ENCODE results near the gene ABCD1. TPM values are rescaled to one million over a fixed set of nuclear protein-coding genes. Genes with fewer than 3 reads are reported as not detected.
"Not testable (repeated sequence)": the region's sequence is repeated elsewhere in the genome, so short reads cannot be mapped to it uniquely, and the experiment has no call there.

The ABCD1 gene
- total RNA-seq, 1 donor from 2014 or later, result 27.2 TPM

DNA sequence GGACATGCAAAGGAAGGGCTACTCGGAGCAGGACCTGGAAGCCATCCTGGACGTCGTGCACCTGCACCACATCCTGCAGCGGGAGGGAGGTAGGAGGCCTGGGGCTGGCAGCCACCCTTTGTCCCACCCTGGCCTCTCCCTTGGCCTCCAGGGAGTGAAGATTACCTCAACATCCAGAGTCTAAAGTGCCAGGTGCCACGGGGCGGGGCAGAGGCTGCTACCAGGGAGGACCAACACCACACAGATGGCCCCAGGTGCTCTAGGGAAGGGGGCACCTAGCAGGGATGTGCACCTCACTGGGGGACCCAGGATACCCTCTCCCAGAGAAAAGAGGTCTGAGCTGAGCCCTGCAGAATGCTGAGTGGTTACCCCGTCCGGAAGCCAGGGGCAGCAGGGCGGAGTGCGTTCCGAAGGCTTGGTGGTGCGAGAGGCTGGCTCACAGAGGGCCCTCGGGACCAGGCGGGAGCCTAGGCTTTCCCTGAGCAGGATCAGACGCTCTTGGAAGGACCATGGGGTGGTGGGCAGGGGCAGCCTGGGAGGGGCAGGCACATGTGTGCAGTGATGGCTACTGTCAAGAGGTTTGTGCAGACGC is 16.1 kb downstream of the ABCD1 start:
- no peaks in the 10 kb centered on the region for H3K4me1 ChIP-seq (ENCODE audit: insufficient read depth, low read length)
- H2AFZ ChIP-seq (ENCODE audit: low read depth, low read length), result no peak overlapping the region
- Mint-ChIP-seq H3K9me3 (ENCODE audit: unreplicated experiment) (no peaks in the 10 kb centered on the region), H3K4me1 (ENCODE audit: low read depth, unreplicated experiment) (no peaks in the 10 kb centered on the region), H3K27ac (ENCODE audit: unreplicated experiment) (no peak overlapping the region), H3K4me3 (ENCODE audit: unreplicated experiment) (no peak overlapping the region), H3K27me3 (ENCODE audit: low read depth, unreplicated experiment) (no peaks in the 10 kb centered on the region), H3K36me3 (ENCODE audit: low read depth, unreplicated experiment) (peaks cover 1% of the 10 kb centered on the region)
- no peaks in the 10 kb centered on the region for H4K20me1 ChIP-seq (ENCODE audit: insufficient read depth, low read length)
- DNase-seq (ENCODE audit: low read depth) (no peak), FAIRE-seq (no peak)
- TF ChIP-seq EZH2 (IDR thresholded peaks at IDR 0.05; ENCODE audit: insufficient read depth, low read length), result no peak
- TF ChIP-seq CTCF (IDR thresholded peaks at IDR 0.05; ENCODE audit: insufficient read depth, low read depth, low read length), result no peak
- no peak overlapping the region for H3K9ac ChIP-seq (ENCODE audit: low read length)
- no peaks in the 10 kb centered on the region for H3K36me3 ChIP-seq (ENCODE audit: insufficient read depth, low read length)
- no peaks in the 10 kb centered on the region for H3K79me2 ChIP-seq (ENCODE audit: insufficient read depth, low read length)
- no peaks in the 10 kb centered on the region for H3K27me3 ChIP-seq (ENCODE audit: insufficient read depth, low read length)
- no peak overlapping the region for H3K4me2 ChIP-seq (ENCODE audit: low read length)
- H3K4me3 ChIP-seq (ENCODE audit: insufficient read depth, low read depth, low read length), result no peak overlapping the region
- no peaks in the 10 kb centered on the region for H3K9me3 ChIP-seq (ENCODE audit: insufficient read depth, low read depth, low read length)
- H3K27ac ChIP-seq (ENCODE audit: low read depth, low read length), result no peak overlapping the region

DNA sequence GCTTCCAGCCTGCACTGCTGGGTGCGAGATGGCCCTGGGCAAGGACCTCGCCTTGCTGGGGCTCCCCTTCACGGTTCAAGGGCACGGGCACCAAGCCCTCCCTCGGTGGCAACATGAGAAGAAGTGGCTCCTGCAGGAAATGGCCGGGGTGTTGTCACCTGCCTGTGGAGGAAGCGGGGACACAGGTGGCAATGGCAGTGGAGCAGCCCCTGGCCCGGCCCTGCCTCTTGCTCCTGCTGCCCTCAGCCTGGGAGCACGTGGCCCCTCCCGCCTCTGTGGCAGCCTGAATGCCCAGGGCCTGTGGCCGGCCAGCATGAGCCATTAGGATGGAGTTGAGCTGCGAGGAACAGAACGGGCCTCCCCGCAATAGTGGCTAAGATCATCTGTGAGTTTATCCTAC is 16.8 kb downstream of the ABCD1 start:
- no peak overlapping the region for H2AFZ ChIP-seq (ENCODE audit: low read depth, low read length)
- H3K9me3 Mint-ChIP-seq (ENCODE audit: unreplicated experiment), result no peaks in the 10 kb centered on the region
- H3K9me3 ChIP-seq (ENCODE audit: insufficient read depth, low read depth, low read length), result no peaks in the 10 kb centered on the region
- no peaks in the 10 kb centered on the region for H3K36me3 ChIP-seq (ENCODE audit: insufficient read depth, low read length)
- peaks cover 1% of the 10 kb centered on the region for H3K36me3 Mint-ChIP-seq (ENCODE audit: low read depth, unreplicated experiment)
- FAIRE-seq (no peak), DNase-seq (ENCODE audit: low read depth) (no peak)
- H3K27me3 Mint-ChIP-seq (ENCODE audit: low read depth, unreplicated experiment), result no peaks in the 10 kb centered on the region
- no peak overlapping the region for H3K27ac Mint-ChIP-seq (ENCODE audit: unreplicated experiment)
- H3K27me3 ChIP-seq (ENCODE audit: insufficient read depth, low read length), result no peaks in the 10 kb centered on the region
- no peak overlapping the region for H3K4me2 ChIP-seq (ENCODE audit: low read length)
- H3K4me3 ChIP-seq (ENCODE audit: insufficient read depth, low read depth, low read length), result no peak overlapping the region
- H3K79me2 ChIP-seq (ENCODE audit: insufficient read depth, low read length), result no peaks in the 10 kb centered on the region
- H4K20me1 ChIP-seq (ENCODE audit: insufficient read depth, low read length), result no peaks in the 10 kb centered on the region
- no peak overlapping the region for H3K27ac ChIP-seq (ENCODE audit: low read depth, low read length)
- TF ChIP-seq EZH2 (IDR thresholded peaks at IDR 0.05; ENCODE audit: insufficient read depth, low read length) (no peak), CTCF (IDR thresholded peaks at IDR 0.05; ENCODE audit: insufficient read depth, low read depth, low read length) (no peak)
- H3K4me3 Mint-ChIP-seq (ENCODE audit: unreplicated experiment), result no peak overlapping the region
- H3K4me1 ChIP-seq (ENCODE audit: insufficient read depth, low read length), result no peaks in the 10 kb centered on the region
- H3K4me1 Mint-ChIP-seq (ENCODE audit: low read depth, unreplicated experiment), result no peaks in the 10 kb centered on the region
- H3K9ac ChIP-seq (ENCODE audit: low read length), result no peak overlapping the region

DNA sequence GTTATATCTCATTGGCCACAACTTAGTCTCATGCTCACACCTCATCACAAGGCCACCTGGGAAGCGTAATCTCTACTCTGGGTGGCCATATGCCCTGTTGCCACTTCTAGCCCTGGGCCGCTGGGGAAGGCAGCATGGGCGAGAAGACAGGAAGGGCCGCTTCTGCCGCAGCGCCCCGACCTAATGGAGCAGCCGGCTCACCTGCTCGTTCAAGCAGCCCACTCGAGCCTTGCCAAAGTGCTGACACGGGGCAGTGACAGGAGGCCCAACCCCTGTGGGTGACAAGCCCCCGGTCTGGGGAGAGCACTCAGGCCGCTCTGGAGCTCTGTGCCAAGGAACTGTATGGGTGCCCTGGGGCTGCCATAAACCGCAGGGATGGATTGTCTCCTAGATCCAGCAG is 17.5 kb downstream of the ABCD1 start:
- H3K27ac ChIP-seq (ENCODE audit: low read depth, low read length); H3K4me1 Mint-ChIP-seq (ENCODE audit: low read depth, unreplicated experiment); H4K20me1 ChIP-seq (ENCODE audit: insufficient read depth, low read length); H3K27ac Mint-ChIP-seq (ENCODE audit: unreplicated experiment); H3K36me3 Mint-ChIP-seq (ENCODE audit: low read depth, unreplicated experiment); H3K79me2 ChIP-seq (ENCODE audit: insufficient read depth, low read length); H3K9ac ChIP-seq (ENCODE audit: low read length); H3K27me3 ChIP-seq (ENCODE audit: insufficient read depth, low read length); H3K9me3 Mint-ChIP-seq (ENCODE audit: unreplicated experiment); H3K4me3 ChIP-seq (ENCODE audit: insufficient read depth, low read depth, low read length); H2AFZ ChIP-seq (ENCODE audit: low read depth, low read length); DNase-seq (ENCODE audit: low read depth); H3K36me3 ChIP-seq (ENCODE audit: insufficient read depth, low read length); H3K4me1 ChIP-seq (ENCODE audit: insufficient read depth, low read length); H3K4me2 ChIP-seq (ENCODE audit: low read length); FAIRE-seq; H3K4me3 Mint-ChIP-seq (ENCODE audit: unreplicated experiment); H3K27me3 Mint-ChIP-seq (ENCODE audit: low read depth, unreplicated experiment); H3K9me3 ChIP-seq (ENCODE audit: insufficient read depth, low read depth, low read length): not testable (repeated sequence)

DNA sequence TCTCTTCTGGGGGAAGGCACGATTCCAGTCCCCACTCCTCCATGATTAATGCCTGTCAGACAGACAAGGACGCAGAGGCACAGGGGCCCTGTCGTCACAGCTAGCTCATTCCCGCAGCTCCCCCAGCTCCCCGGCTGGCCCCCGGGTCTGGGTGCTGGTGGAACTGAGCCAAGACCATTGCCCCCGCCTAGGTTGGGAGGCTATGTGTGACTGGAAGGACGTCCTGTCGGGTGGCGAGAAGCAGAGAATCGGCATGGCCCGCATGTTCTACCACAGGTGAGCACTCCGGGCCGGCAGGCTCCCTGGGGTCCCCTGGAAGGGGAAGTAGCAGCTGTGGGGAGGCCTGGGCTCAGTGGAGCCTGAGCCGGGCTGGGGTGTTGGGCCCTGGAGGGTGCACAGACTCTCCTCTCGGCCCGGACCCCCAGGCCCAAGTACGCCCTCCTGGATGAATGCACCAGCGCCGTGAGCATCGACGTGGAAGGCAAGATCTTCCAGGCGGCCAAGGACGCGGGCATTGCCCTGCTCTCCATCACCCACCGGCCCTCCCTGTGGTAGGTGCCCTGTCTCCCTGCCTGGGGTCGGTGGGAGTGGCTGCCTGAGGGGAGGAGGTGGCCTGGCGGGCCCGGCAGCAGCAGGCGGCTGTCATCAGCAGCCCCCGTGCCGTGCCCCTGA is 18.3 kb downstream of the ABCD1 start:
- H3K36me3 Mint-ChIP-seq (ENCODE audit: low read depth, unreplicated experiment); H3K4me1 Mint-ChIP-seq (ENCODE audit: low read depth, unreplicated experiment); FAIRE-seq; H3K36me3 ChIP-seq (ENCODE audit: insufficient read depth, low read length); H3K4me1 ChIP-seq (ENCODE audit: insufficient read depth, low read length); H3K4me2 ChIP-seq (ENCODE audit: low read length); H3K27me3 Mint-ChIP-seq (ENCODE audit: low read depth, unreplicated experiment); H3K9ac ChIP-seq (ENCODE audit: low read length); H3K27me3 ChIP-seq (ENCODE audit: insufficient read depth, low read length); H3K9me3 ChIP-seq (ENCODE audit: insufficient read depth, low read depth, low read length); H3K27ac ChIP-seq (ENCODE audit: low read depth, low read length); DNase-seq (ENCODE audit: low read depth); H3K4me3 Mint-ChIP-seq (ENCODE audit: unreplicated experiment); H2AFZ ChIP-seq (ENCODE audit: low read depth, low read length); H3K4me3 ChIP-seq (ENCODE audit: insufficient read depth, low read depth, low read length); H3K27ac Mint-ChIP-seq (ENCODE audit: unreplicated experiment); H3K79me2 ChIP-seq (ENCODE audit: insufficient read depth, low read length); H4K20me1 ChIP-seq (ENCODE audit: insufficient read depth, low read length); H3K9me3 Mint-ChIP-seq (ENCODE audit: unreplicated experiment): not testable (repeated sequence)

Data from astrocyte (in vitro differentiated cells and primary cell).